HEK293 (cell line): ENCODE measurements around the gene IL1RL2.

ENCODE experiments used
- CTCF ChIP-seq: fragments of 450-650 bp; formaldehyde crosslinking; IDR thresholded peaks from 2 replicates; pipeline ENCODE4 v1.5.1; 2016; ENCODE audit warnings: missing biosample characterization, missing genetic modification characterization
- EGR2 ChIP-seq: fragments of 450-650 bp; formaldehyde crosslinking; IDR thresholded peaks from 2 replicates; pipeline ENCODE4 v1.5.1; 2016; ENCODE audit warnings: low read depth, missing biosample characterization, missing genetic modification characterization
- FEZF1 ChIP-seq: fragments of 450-650 bp; formaldehyde crosslinking; IDR thresholded peaks from 2 replicates; pipeline ENCODE4 v1.5.1; 2016; ENCODE audit warnings: missing biosample characterization, missing genetic modification characterization
- YY1 ChIP-seq: fragments of 450-650 bp; formaldehyde crosslinking; IDR thresholded peaks from 2 replicates; pipeline ENCODE4 v1.5.1; 2018; ENCODE audit warnings: missing biosample characterization, missing genetic modification characterization
- ZNF48 ChIP-seq: fragments of 450-650 bp; formaldehyde crosslinking; IDR thresholded peaks from 2 replicates; pipeline ENCODE4 v1.5.1; 2016; ENCODE audit warnings: missing biosample characterization, missing genetic modification characterization
- ZNF510 ChIP-seq: fragments of 450-650 bp; formaldehyde crosslinking; IDR thresholded peaks from 2 replicates; pipeline ENCODE4 v1.5.1; 2018; ENCODE audit warnings: mild to moderate bottlenecking, missing genetic modification characterization, missing biosample characterization; ENCODE audit not compliant: insufficient replicate concordance
- ZNF785 ChIP-seq: fragments of 450-650 bp; formaldehyde crosslinking; IDR thresholded peaks from 2 replicates; pipeline ENCODE4 v1.5.1; 2016; ENCODE audit warnings: missing biosample characterization, missing genetic modification characterization
- TF ChIP-seq, protein P1 (sequence below): fragments of 450-650 bp; IDR thresholded peaks from 2 replicates; pipeline ENCODE4 v1.5.1; 2018; ENCODE audit warnings: missing biosample characterization, mild to moderate bottlenecking, missing genetic modification characterization
- TF ChIP-seq, protein P2 (sequence below): fragments of 450-650 bp; formaldehyde crosslinking; IDR thresholded peaks from 2 replicates; pipeline ENCODE4 v1.5.1; 2016; ENCODE audit warnings: missing biosample characterization, missing genetic modification characterization
- TF ChIP-seq, protein P3 (sequence below): fragments of 450-650 bp; formaldehyde crosslinking; IDR thresholded peaks from 2 replicates; pipeline ENCODE4 v1.5.1; 2016; ENCODE audit warnings: missing biosample characterization, missing genetic modification characterization, low read depth

DNA sequence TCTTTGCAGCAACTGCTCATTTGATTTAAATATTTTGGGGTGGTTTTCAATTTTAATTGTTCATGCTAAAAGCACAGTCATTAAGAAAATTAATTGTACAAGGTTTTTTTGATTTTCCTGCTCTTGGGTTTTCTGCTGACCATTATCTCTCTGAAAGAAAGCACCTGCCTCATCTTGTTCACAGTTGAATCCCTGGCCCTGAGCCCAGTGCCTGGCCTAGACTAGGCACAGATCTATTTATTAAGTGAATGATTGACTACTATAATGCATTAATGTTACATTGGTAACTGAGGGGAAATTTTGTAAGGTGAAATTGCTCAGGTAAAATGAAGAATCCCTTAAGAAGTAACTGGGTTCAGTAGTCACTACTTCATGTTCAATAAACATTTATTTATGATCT lies 22.0 kb downstream of the IL1RL2 start:
- TF ChIP-seq EGR2 (tag by site-specific recombination), result no peak
- TF ChIP-seq ZNF510 (tag by site-specific recombination), result no peak
- TF ChIP-seq ZNF785 (tag by site-specific recombination), result no peak
- TF ChIP-seq CTCF (tag by site-specific recombination), result no peak
- TF ChIP-seq, protein P1, sequence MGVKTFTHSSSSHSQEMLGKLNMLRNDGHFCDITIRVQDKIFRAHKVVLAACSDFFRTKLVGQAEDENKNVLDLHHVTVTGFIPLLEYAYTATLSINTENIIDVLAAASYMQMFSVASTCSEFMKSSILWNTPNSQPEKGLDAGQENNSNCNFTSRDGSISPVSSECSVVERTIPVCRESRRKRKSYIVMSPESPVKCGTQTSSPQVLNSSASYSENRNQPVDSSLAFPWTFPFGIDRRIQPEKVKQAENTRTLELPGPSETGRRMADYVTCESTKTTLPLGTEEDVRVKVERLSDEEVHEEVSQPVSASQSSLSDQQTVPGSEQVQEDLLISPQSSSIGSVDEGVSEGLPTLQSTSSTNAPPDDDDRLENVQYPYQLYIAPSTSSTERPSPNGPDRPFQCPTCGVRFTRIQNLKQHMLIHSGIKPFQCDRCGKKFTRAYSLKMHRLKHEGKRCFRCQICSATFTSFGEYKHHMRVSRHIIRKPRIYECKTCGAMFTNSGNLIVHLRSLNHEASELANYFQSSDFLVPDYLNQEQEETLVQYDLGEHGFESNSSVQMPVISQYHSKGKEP (tag by site-specific recombination), result no peak
- no peak for TF ChIP-seq FEZF1 (tag by site-specific recombination)
- no peak for TF ChIP-seq ZNF48 (tag by site-specific recombination)
- TF ChIP-seq, protein P2, sequence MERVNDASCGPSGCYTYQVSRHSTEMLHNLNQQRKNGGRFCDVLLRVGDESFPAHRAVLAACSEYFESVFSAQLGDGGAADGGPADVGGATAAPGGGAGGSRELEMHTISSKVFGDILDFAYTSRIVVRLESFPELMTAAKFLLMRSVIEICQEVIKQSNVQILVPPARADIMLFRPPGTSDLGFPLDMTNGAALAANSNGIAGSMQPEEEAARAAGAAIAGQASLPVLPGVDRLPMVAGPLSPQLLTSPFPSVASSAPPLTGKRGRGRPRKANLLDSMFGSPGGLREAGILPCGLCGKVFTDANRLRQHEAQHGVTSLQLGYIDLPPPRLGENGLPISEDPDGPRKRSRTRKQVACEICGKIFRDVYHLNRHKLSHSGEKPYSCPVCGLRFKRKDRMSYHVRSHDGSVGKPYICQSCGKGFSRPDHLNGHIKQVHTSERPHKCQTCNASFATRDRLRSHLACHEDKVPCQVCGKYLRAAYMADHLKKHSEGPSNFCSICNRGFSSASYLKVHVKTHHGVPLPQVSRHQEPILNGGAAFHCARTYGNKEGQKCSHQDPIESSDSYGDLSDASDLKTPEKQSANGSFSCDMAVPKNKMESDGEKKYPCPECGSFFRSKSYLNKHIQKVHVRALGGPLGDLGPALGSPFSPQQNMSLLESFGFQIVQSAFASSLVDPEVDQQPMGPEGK (tag by site-specific recombination), result no peak
- TF ChIP-seq YY1 (tag by site-specific recombination), result no peak
- TF ChIP-seq, protein P3, sequence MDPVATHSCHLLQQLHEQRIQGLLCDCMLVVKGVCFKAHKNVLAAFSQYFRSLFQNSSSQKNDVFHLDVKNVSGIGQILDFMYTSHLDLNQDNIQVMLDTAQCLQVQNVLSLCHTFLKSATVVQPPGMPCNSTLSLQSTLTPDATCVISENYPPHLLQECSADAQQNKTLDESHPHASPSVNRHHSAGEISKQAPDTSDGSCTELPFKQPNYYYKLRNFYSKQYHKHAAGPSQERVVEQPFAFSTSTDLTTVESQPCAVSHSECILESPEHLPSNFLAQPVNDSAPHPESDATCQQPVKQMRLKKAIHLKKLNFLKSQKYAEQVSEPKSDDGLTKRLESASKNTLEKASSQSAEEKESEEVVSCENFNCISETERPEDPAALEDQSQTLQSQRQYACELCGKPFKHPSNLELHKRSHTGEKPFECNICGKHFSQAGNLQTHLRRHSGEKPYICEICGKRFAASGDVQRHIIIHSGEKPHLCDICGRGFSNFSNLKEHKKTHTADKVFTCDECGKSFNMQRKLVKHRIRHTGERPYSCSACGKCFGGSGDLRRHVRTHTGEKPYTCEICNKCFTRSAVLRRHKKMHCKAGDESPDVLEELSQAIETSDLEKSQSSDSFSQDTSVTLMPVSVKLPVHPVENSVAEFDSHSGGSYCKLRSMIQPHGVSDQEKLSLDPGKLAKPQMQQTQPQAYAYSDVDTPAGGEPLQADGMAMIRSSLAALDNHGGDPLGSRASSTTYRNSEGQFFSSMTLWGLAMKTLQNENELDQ (tag by site-specific recombination), result no peak
